ENCODE results near the gene GLCCI1. TPM values are rescaled to one million over a fixed set of nuclear protein-coding genes. Genes with fewer than 3 reads are reported as not detected.

The GLCCI1 gene
- total RNA-seq, 1 experiment from 2014 or later = 12.9 TPM

DNA sequence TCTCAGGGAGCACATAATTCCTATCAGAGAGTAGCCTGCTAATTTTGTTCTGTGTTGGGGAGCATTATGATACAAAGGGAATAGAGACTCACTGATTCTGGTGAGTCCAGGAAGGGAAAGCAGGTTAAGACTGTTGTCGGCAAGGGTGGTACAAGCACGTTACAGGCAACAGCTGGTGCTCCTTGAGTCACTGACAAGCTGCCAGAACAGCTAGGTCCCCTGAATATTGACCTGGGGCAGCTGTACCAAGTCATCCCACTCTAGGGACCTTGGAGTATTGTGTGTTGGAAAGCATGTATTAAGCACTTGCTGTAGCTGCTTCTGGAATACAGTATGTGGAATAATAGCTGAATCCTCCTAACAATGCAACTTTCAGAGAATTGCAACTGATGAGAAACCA, 37.0 kb upstream of the GLCCI1 start:
- TF ChIP-seq, protein P1, sequence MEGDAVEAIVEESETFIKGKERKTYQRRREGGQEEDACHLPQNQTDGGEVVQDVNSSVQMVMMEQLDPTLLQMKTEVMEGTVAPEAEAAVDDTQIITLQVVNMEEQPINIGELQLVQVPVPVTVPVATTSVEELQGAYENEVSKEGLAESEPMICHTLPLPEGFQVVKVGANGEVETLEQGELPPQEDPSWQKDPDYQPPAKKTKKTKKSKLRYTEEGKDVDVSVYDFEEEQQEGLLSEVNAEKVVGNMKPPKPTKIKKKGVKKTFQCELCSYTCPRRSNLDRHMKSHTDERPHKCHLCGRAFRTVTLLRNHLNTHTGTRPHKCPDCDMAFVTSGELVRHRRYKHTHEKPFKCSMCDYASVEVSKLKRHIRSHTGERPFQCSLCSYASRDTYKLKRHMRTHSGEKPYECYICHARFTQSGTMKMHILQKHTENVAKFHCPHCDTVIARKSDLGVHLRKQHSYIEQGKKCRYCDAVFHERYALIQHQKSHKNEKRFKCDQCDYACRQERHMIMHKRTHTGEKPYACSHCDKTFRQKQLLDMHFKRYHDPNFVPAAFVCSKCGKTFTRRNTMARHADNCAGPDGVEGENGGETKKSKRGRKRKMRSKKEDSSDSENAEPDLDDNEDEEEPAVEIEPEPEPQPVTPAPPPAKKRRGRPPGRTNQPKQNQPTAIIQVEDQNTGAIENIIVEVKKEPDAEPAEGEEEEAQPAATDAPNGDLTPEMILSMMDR (IDR thresholded peaks at IDR 0.05; ENCODE audit: unreplicated experiment) = no peak
- BruUV-seq (replicated peaks) = no TSS peak
- DNase-seq = no peak
- H3K4me1 Mint-ChIP-seq (ENCODE audit: low read depth, unreplicated experiment) = no peaks in the 10 kb centered on the region
- intact Hi-C loops (cut with micrococcal nuclease; ENCODE audit: unreplicated experiment) = no loop called here
- CTCF ChIA-PET = no interaction called here
- H3K4me3 Mint-ChIP-seq (ENCODE audit: low read depth, unreplicated experiment) = no peak overlapping the region
- no peaks in the 10 kb centered on the region for H3K9me3 Mint-ChIP-seq (ENCODE audit: low read depth, unreplicated experiment)
- H3K36me3 Mint-ChIP-seq (ENCODE audit: insufficient read depth, unreplicated experiment) = no peaks in the 10 kb centered on the region
- H3K27me3 Mint-ChIP-seq (ENCODE audit: unreplicated experiment) = no peaks in the 10 kb centered on the region
- no peak overlapping the region for H3K27ac Mint-ChIP-seq (ENCODE audit: unreplicated experiment)

DNA sequence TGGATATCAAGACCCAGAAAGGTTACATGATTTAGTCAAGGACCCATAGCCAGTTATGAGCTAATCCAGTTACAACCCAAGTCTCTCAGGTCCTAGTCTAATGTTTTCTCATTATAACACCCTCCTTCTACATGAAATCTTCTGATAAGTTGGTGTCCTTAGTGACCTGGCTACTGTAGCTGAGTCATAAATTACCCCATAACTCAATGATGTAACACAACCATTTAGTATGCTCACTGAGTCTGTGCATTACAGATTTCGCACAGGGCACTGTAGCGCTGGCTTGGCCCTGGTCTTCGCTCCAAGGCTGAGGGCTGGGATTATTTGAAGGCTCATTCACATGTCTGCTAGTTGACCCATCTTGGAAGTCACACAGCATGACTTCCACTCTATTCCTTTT, 36.0 kb upstream of the GLCCI1 start:
- BruUV-seq (replicated peaks) = no TSS peak
- H3K4me3 Mint-ChIP-seq (ENCODE audit: low read depth, unreplicated experiment) = no peak overlapping the region
- H3K9me3 Mint-ChIP-seq (ENCODE audit: low read depth, unreplicated experiment) = no peaks in the 10 kb centered on the region
- no peaks in the 10 kb centered on the region for H3K36me3 Mint-ChIP-seq (ENCODE audit: insufficient read depth, unreplicated experiment)
- no peak overlapping the region for H3K27ac Mint-ChIP-seq (ENCODE audit: unreplicated experiment)
- no peak for DNase-seq
- TF ChIP-seq, protein P1 (IDR thresholded peaks at IDR 0.05; ENCODE audit: unreplicated experiment) = no peak
- intact Hi-C loops (cut with micrococcal nuclease; ENCODE audit: unreplicated experiment) = no loop called here
- no peaks in the 10 kb centered on the region for H3K27me3 Mint-ChIP-seq (ENCODE audit: unreplicated experiment)
- no peaks in the 10 kb centered on the region for H3K4me1 Mint-ChIP-seq (ENCODE audit: low read depth, unreplicated experiment)
- CTCF ChIA-PET = no interaction called here

DNA sequence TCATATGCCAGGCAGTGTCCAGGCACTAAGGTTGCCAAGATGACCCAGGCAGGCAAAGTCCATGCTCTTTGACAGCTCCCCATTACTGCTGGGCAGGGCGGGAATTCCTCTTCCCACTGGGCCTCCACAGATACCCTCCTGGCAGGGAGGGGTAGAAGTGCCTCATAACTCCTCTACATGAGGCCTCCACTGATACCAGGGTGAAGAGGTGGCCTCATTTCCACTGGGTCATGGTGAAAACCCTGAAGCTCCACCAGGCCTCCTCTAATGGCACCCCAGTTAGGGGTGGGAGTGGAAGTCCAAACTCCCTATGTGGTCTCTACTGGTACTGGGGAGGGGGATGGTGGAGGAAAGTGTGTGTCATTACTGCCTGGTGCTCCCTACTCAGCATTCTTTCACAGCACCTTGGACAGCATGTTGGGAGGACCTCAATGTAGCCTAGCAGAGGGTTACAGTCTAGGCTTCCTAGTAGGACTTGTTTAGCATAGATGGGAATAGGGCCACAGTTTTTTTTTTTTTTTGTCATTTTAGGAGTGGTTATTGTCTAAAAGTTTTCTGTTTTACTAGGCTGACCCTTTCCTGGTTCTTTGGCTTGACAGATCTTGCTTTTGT, 34.6 kb upstream of the GLCCI1 start:
- intact Hi-C loops (cut with micrococcal nuclease; ENCODE audit: unreplicated experiment) = no loop called here
- CTCF ChIA-PET = interaction anchor here (1.1 kb wide), 1 partner anchor 15 kb away, joined by 3 read pairs; no protein-coding TSS in a partner anchor
- Mint-ChIP-seq H3K4me3 (ENCODE audit: low read depth, unreplicated experiment) (no peak overlapping the region), H3K9me3 (ENCODE audit: low read depth, unreplicated experiment) (no peaks in the 10 kb centered on the region), H3K4me1 (ENCODE audit: low read depth, unreplicated experiment) (no peaks in the 10 kb centered on the region), H3K27me3 (ENCODE audit: unreplicated experiment) (no peaks in the 10 kb centered on the region), H3K27ac (ENCODE audit: unreplicated experiment) (no peak overlapping the region), H3K36me3 (ENCODE audit: insufficient read depth, unreplicated experiment) (no peaks in the 10 kb centered on the region)
- DNase-seq = no peak
- TF ChIP-seq, protein P1 (IDR thresholded peaks at IDR 0.05; ENCODE audit: unreplicated experiment) = no peak
- no TSS peak for BruUV-seq (replicated peaks)

DNA sequence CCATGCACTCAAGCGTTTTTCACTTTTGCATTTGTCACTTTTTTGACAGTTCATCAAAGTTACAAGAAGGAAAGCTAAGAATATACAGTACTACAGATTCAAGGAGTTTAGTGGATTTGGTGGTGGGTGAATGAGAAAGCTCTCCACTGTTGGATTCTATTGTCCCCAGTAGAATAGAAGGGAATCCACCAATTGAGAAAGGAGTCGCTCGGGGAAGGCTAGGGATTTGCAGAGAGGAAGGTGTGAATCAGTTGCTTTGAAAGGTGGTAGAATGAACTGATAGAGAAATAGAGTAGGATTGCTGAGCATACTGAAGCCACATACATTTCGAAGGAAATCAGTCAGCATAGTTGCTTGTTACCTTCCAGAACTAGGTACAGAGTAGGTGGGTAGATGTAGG, 33.7 kb upstream of the GLCCI1 start:
- no peaks in the 10 kb centered on the region for H3K9me3 Mint-ChIP-seq (ENCODE audit: low read depth, unreplicated experiment)
- TF ChIP-seq, protein P1 (IDR thresholded peaks at IDR 0.05; ENCODE audit: unreplicated experiment) = no peak
- no peaks in the 10 kb centered on the region for H3K36me3 Mint-ChIP-seq (ENCODE audit: insufficient read depth, unreplicated experiment)
- intact Hi-C loops (cut with micrococcal nuclease; ENCODE audit: unreplicated experiment) = no loop called here
- H3K27me3 Mint-ChIP-seq (ENCODE audit: unreplicated experiment) = no peaks in the 10 kb centered on the region
- CTCF ChIA-PET = interaction anchor here (0.7 to 1.1 kb wide), 2 partner anchors 9 to 16 kb away, joined by 3 read pairs; no protein-coding TSS in a partner anchor
- BruUV-seq (replicated peaks) = no TSS peak
- DNase-seq = no peak
- H3K27ac Mint-ChIP-seq (ENCODE audit: unreplicated experiment) = no peak overlapping the region
- H3K4me3 Mint-ChIP-seq (ENCODE audit: low read depth, unreplicated experiment) = no peak overlapping the region
- no peaks in the 10 kb centered on the region for H3K4me1 Mint-ChIP-seq (ENCODE audit: low read depth, unreplicated experiment)

All from Calu3 (cell line).